Naive thymus-derived CD4-positive, alpha-beta T cell (primary cell): Measurements from ENCODE around the gene SECISBP2. TPM values are rescaled to one million over a fixed set of nuclear protein-coding genes. Genes with fewer than 3 reads are reported as not detected.

ENCODE experiments used
- ATAC-seq: fragments of 150-1000 bp; cut with Tn5 transposase; 2 replicates; pipeline ENCODE4 v1.10.0; 2021; ENCODE audit warnings: mild to moderate bottlenecking, moderate library complexity
- CTCF ChIA-PET: fragments of 350-600 bp; sonication (Branson Sonifier 250); formaldehyde crosslinking; loops from one replicate; lab custom pipeline; 2021; ENCODE audit warnings: antibody characterized with exemption; lab: Charles Lee
- POLR2A ChIA-PET: fragments of 350-600 bp; sonication (Branson Sonifier 250); formaldehyde crosslinking; loops from one replicate; lab custom pipeline; 2021; ENCODE audit warnings: antibody characterized with exemption, inconsistent platforms; lab: Charles Lee
- DNase-seq, 9 donors: peaks; one replicate each; pipeline versions ENCODE4 v3.0.0 to v3.0.0-alpha.2; 2020 to 2022; ENCODE audit warnings: mixed read lengths in 1 of 9
- H3K27ac ChIP-seq: one replicate; pipeline ENCODE4 v1.7.0; 2013; ENCODE audit warnings: mild to moderate bottlenecking, low read depth, low read length, moderate library complexity
- H3K27me3 ChIP-seq, 2 donors: one replicate each; pipeline ENCODE4 v1.7.0; 2013; ENCODE audit warnings: low read length in 2 of 2, mild to moderate bottlenecking in 2 of 2, moderate library complexity in 2 of 2; ENCODE audit not compliant: control insufficient read depth in 2 of 2, insufficient read depth in 2 of 2
- H3K36me3 ChIP-seq, 3 experiments: 1 replicate in 2 of 3; 2 replicates in 1 of 3; pipeline ENCODE4 v1.7.0; 2013; ENCODE audit warnings: low read length in 3 of 3, mild to moderate bottlenecking in 3 of 3, moderate library complexity in 1 of 3; ENCODE audit not compliant: insufficient read depth in 3 of 3, control insufficient read depth in 2 of 3
- H3K4me1 ChIP-seq, 2 donors: one replicate each; pipeline ENCODE4 v1.7.0; 2013; ENCODE audit warnings: low read length in 2 of 2, mild to moderate bottlenecking in 2 of 2, moderate library complexity in 1 of 2; ENCODE audit not compliant: control insufficient read depth in 2 of 2, insufficient read depth in 2 of 2
- H3K4me3 ChIP-seq: 2 replicates; pipeline ENCODE4 v1.7.0; 2013; ENCODE audit warnings: mild to moderate bottlenecking, low read length
- H3K9me3 ChIP-seq, 3 experiments: 1 replicate in 2 of 3; 2 replicates in 1 of 3; pipeline ENCODE4 v1.7.0; 2013; ENCODE audit warnings: low read length in 3 of 3; ENCODE audit not compliant: control insufficient read depth in 2 of 3
- H3K27ac Mint-ChIP-seq, 9 donors: one replicate each; pipeline ENCODE4 v1.8.0; 2020 to 2022; ENCODE audit warnings: mixed read lengths in 9 of 9, mild to moderate bottlenecking in 8 of 9, moderate library complexity in 5 of 9, inconsistent platforms in 2 of 9
- H3K27me3 Mint-ChIP-seq, 5 donors: one replicate each; pipeline ENCODE4 v1.8.0; 2021 to 2022; ENCODE audit warnings: mixed read lengths in 5 of 5, mild to moderate bottlenecking in 1 of 5
- H3K36me3 Mint-ChIP-seq, 5 donors: one replicate each; pipeline ENCODE4 v1.8.0; 2020 to 2022; ENCODE audit warnings: mixed read lengths in 5 of 5, mild to moderate bottlenecking in 3 of 5, inconsistent platforms in 1 of 5
- H3K4me1 Mint-ChIP-seq, 7 donors: one replicate each; pipeline ENCODE4 v1.8.0; 2020 to 2022; ENCODE audit warnings: mixed read lengths in 7 of 7, mild to moderate bottlenecking in 3 of 7, inconsistent platforms in 1 of 7
- H3K4me3 Mint-ChIP-seq, 10 donors: one replicate each; pipeline ENCODE4 v1.8.0; 2020 to 2022; ENCODE audit warnings: mild to moderate bottlenecking in 10 of 10, mixed read lengths in 10 of 10, moderate library complexity in 6 of 10, inconsistent platforms in 2 of 10
- H3K9me3 Mint-ChIP-seq, 11 donors: one replicate each; pipeline ENCODE4 v1.8.0; 2020 to 2022; ENCODE audit warnings: mixed read lengths in 11 of 11, mild to moderate bottlenecking in 4 of 11, inconsistent platforms in 1 of 11, moderate library complexity in 1 of 11
- intact Hi-C, 2 donors: fragments of 100-400 bp; cut with micrococcal nuclease; formaldehyde crosslinking; loops; one replicate each; pipeline ENCODE4 v1.15.1; 2023
- polyA plus RNA-seq, 2 donors: library from polyadenylated mRNA; unstranded; fragments of 300-500 nt; fragmentation: Illumina TruSeq; gene quantifications; one replicate each; pipeline ENCODE4 v1.2.3, GENCODE V29; 2021
- total RNA-seq, 6 experiments: library from RNA in 5 of 6; stranded (reverse) in 5 of 6; gene quantifications; 1 replicate in 5 of 6; 2 replicates in 1 of 6; pipeline ENCODE4 v1.2.3 and lab custom pipeline; 2021 to 2026

SECISBP2 gene
- total and polyA plus RNA-seq, 7 experiments from 2014 or later: 20.1 to 130 (median 100) TPM

DNA sequence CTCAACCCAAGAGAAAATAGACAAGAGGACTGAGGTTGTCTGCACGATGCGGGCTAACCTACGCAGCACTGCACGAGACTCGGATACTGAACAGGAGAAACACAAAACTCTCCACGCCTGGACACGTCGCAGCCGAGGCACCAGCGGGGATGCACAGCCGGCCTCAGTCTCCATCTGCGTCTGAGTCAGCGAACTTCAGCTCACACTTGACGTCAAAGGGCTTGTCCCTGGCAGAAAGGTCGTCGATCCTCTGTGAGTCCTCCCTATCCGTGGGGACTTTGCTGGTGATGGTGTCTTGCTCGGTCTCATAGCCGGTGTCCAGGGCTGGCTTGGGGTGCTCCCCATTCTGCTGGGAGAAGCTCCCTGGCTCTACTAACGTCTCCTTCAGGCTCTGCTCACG lies 60.2 kb downstream of the SECISBP2 start:
- ATAC-seq (no peak), DNase-seq (no peak)
- no peak overlapping the region for H3K4me3 ChIP-seq
- Mint-ChIP-seq H3K4me1 (peaks cover 43 to 79% (median 66%) of the 10 kb centered on the region in 7 donors), H3K27ac (peak overlapping the region; percentile 53 to 96 (median 88)), H3K9me3 (peaks cover 0 to 7% (median 0%) of the 10 kb centered on the region in 11 donors), H3K36me3 (peaks cover 13 to 53% (median 17%) of the 10 kb centered on the region in 5 donors), H3K27me3 (no peaks in the 10 kb centered on the region), H3K4me3 (peak overlapping the region in 2 of 10 donors; percentile 45 to 51)
- intact Hi-C loops: loop anchor here in 1 of 2 donors (5.0 kb wide), 1 partner anchor 61 kb away; the partner anchor contains the start of gene SECISBP2
- H3K27me3 ChIP-seq: no peaks in the 10 kb centered on the region
- peaks cover 10 to 12% of the 10 kb centered on the region in 2 donors for H3K4me1 ChIP-seq
- ChIA-PET CTCF (interaction anchor here (1.0 kb wide), 1 partner anchor 170 kb away, joined by 4 read pairs; no protein-coding TSS in a partner anchor), POLR2A (no interaction called here)
- H3K36me3 ChIP-seq: peaks cover 17 to 72% (median 37%) of the 10 kb centered on the region in 3 experiments
- H3K9me3 ChIP-seq: no peaks in the 10 kb centered on the region
- peak overlapping the region; percentile 65 for H3K27ac ChIP-seq

DNA sequence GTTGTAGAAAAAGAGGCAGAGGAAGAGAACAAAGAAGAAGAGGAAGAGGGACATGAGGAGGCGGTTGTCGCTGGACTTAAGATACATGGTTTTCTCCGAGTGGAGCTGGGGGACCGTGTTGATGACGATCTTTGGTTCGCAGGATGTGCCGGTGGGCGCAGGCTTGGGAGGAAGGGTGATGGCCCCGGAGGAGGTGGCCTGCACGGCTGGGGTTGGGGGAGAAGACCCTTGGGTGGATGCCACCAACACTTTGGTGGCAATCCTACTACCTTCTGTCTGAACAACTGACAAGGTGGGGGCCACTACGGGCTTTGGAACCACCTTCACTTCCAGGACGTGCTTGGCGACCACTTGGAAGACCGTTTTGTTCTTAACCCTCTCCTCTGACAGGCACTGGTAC lies 60.7 kb downstream of the SECISBP2 start:
- intact Hi-C loops: loop anchor here in 1 of 2 donors (1.0 to 5.0 kb wide), 2 partner anchors 62 to 170 kb away; partner anchors contain the start of gene SECISBP2
- ChIA-PET POLR2A (no interaction called here), CTCF (interaction anchor here (1.0 kb wide), 1 partner anchor 169 kb away, joined by 4 read pairs; no protein-coding TSS in a partner anchor)
- Histone ChIP-seq H3K36me3 (peaks cover 22 to 77% (median 37%) of the 10 kb centered on the region in 3 experiments), H3K4me3 (no peak overlapping the region), H3K27me3 (no peaks in the 10 kb centered on the region), H3K4me1 (peaks cover 10 to 12% of the 10 kb centered on the region in 2 donors), H3K27ac (peak overlapping the region; percentile 65), H3K9me3 (no peaks in the 10 kb centered on the region)
- peaks cover 46 to 79% (median 67%) of the 10 kb centered on the region in 7 donors for H3K4me1 Mint-ChIP-seq
- peaks cover 0 to 7% (median 0%) of the 10 kb centered on the region in 11 donors for H3K9me3 Mint-ChIP-seq
- H3K27me3 Mint-ChIP-seq: no peaks in the 10 kb centered on the region
- ATAC-seq: no peak
- H3K36me3 Mint-ChIP-seq: peaks cover 16 to 53% (median 19%) of the 10 kb centered on the region in 5 donors
- H3K4me3 Mint-ChIP-seq: peak overlapping the region in 2 of 10 donors; percentile 45 to 51
- H3K27ac Mint-ChIP-seq: peak overlapping the region; percentile 53 to 96 (median 88)
- no peak for DNase-seq

DNA sequence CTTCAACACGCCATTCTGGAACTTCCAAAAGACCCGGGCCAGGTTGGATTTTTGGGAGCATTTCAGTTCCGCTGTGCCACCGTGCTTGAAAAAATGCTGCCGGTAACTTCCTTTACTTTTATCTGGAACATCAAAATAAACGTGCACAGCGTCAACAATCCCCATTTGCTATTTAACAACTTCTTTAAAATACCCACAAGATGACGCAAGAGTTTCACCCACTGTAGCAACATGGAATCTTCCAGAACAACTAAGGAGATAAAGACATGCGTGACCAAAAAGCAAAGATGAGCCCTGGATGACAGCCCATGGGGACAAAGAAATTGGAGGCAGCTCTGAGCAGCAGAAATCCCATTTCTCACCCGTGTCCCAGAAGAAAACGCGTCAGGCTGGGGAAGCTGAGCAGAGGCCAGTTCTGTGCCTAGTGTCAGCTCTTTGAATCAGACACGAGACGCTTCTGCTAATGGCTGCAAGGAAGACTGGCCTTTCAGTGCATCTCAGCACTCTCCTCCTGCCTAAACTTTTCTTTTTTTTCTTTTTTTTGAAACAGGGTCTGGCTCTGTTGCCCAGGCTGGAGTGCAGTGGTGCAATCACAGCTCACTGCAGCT lies 61.3 kb downstream of the SECISBP2 start:
- POLR2A ChIA-PET: interaction anchor here (1.1 kb wide), 1 partner anchor 169 kb away, joined by 4 read pairs; no protein-coding TSS in a partner anchor
- peaks cover 28 to 82% (median 38%) of the 10 kb centered on the region in 3 experiments for H3K36me3 ChIP-seq
- H3K27me3 Mint-ChIP-seq: no peaks in the 10 kb centered on the region
- peak in 7 of 9 donors; percentile 42 to 74 (median 65) for DNase-seq
- H3K36me3 Mint-ChIP-seq: peaks cover 18 to 58% (median 23%) of the 10 kb centered on the region in 5 donors
- peak overlapping the region; percentile 65 for H3K27ac ChIP-seq
- H3K4me1 ChIP-seq: peaks cover 10 to 12% of the 10 kb centered on the region in 2 donors
- ATAC-seq: peak; percentile 72
- CTCF ChIA-PET: interaction anchor here (0.6 to 1.3 kb wide), 4 partner anchors 169 to 722 kb away, joined by 3 to 5 read pairs (median 4); no protein-coding TSS in a partner anchor
- H3K27me3 ChIP-seq: no peaks in the 10 kb centered on the region
- H3K9me3 Mint-ChIP-seq: peaks cover 0 to 4% (median 0%) of the 10 kb centered on the region in 11 donors
- H3K4me3 ChIP-seq: no peak overlapping the region
- H3K9me3 ChIP-seq: no peaks in the 10 kb centered on the region
- peak overlapping the region; percentile 53 to 96 (median 88) for H3K27ac Mint-ChIP-seq
- peaks cover 46 to 80% (median 71%) of the 10 kb centered on the region in 7 donors for H3K4me1 Mint-ChIP-seq
- H3K4me3 Mint-ChIP-seq: peak overlapping the region in 7 of 10 donors; percentile 4 to 51 (median 17)
- intact Hi-C loops: loop anchor here in 1 of 2 donors (1.0 to 5.0 kb wide), 2 partner anchors 62 to 170 kb away; partner anchors contain the start of gene SECISBP2

DNA sequence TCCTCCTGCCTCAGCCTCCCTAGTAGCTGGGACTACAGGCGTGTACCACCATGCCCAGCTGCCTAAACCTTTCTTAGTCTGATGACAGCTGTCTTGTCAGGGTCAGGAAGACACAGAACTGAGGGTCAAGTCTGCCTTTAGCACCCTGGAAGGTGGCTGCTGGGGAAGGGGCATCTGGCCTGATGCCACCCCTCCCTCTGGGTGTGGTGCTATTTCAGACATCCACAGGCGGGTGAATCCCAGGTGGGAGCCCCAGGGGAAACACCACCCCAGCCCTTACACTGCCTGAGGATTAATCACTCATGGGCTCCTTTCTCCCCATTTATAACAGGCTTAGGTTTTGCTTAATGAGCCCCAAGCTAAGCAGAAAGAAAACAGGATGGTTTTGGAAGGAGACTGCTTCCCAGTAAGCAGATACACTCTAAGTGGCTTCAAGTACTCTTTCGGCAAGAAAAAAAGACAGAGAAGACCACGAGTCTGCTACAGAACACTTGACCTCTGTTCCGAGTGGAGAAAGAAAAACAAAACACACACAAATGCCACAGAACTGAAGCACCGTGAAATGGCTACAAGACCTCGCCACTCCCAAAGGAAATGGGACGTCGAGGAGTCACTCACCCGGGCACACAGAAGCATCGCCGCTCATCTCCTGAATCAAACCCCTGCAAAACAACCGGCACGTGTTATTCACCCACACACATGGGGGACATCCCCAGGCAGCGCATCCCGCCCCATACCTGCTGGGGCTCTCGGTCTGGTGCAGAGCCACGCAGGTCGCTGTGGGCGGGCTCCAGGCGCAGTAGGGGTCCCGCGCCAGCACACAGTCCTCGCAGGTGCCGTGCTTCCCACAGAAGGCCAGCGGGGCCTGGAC lies 62.4 kb downstream of the SECISBP2 start:
- CTCF ChIA-PET: interaction anchor here (0.6 to 1.3 kb wide), 4 partner anchors 168 to 721 kb away, joined by 3 to 5 read pairs (median 4); no protein-coding TSS in a partner anchor

GRCh38 chr9:89381308-89381609 lies 63.0 kb downstream of the SECISBP2 start:
- Histone ChIP-seq H3K9me3 (no peaks in the 10 kb centered on the region), H3K4me1 (peaks cover 0 to 12% of the 10 kb centered on the region in 2 donors), H3K27me3 (no peaks in the 10 kb centered on the region), H3K36me3 (peaks cover 37 to 98% (median 53%) of the 10 kb centered on the region in 3 experiments), H3K4me3 (no peak overlapping the region), H3K27ac (peak overlapping the region; percentile 65)
- H3K36me3 Mint-ChIP-seq: peaks cover 23 to 66% (median 23%) of the 10 kb centered on the region in 5 donors
- ChIA-PET POLR2A (no interaction called here), CTCF (no interaction called here)
- peak overlapping the region; percentile 53 to 93 (median 87) for H3K27ac Mint-ChIP-seq
- intact Hi-C loops: no loop called here
- peaks cover 41 to 74% (median 63%) of the 10 kb centered on the region in 7 donors for H3K4me1 Mint-ChIP-seq
- ATAC-seq (no peak), DNase-seq (no peak)
- peaks cover 0 to 9% (median 0%) of the 10 kb centered on the region in 11 donors for H3K9me3 Mint-ChIP-seq
- peak overlapping the region in 5 of 10 donors; percentile 1 to 52 (median 36) for H3K4me3 Mint-ChIP-seq
- no peaks in the 10 kb centered on the region for H3K27me3 Mint-ChIP-seq

More for the DNA sequence above, 62.4 kb downstream of the SECISBP2 start:
- DNase-seq: no peak
- POLR2A ChIA-PET: interaction anchor here (1.1 kb wide), 1 partner anchor 168 kb away, joined by 4 read pairs; no protein-coding TSS in a partner anchor
- Histone ChIP-seq H3K27me3 (no peaks in the 10 kb centered on the region), H3K4me3 (no peak overlapping the region), H3K9me3 (no peaks in the 10 kb centered on the region), H3K4me1 (peaks cover 2 to 12% of the 10 kb centered on the region in 2 donors), H3K27ac (peak overlapping the region; percentile 65), H3K36me3 (peaks cover 33 to 92% (median 48%) of the 10 kb centered on the region in 3 experiments)
- H3K9me3 Mint-ChIP-seq: peaks cover 0 to 6% (median 0%) of the 10 kb centered on the region in 11 donors
- peak overlapping the region; percentile 53 to 96 (median 88) for H3K27ac Mint-ChIP-seq
- H3K4me3 Mint-ChIP-seq: peak overlapping the region in 5 of 10 donors; percentile 1 to 52 (median 36)
- peaks cover 37 to 76% (median 67%) of the 10 kb centered on the region in 7 donors for H3K4me1 Mint-ChIP-seq
- peaks cover 18 to 61% (median 23%) of the 10 kb centered on the region in 5 donors for H3K36me3 Mint-ChIP-seq
- intact Hi-C loops: no loop called here
- ATAC-seq: no peak
- no peaks in the 10 kb centered on the region for H3K27me3 Mint-ChIP-seq
